Activated T-helper 1 cell treated with anti-CD3 and anti-CD28 coated beads, Interleukin-2, amount 50 U/mL, for 16 hours (primary cell): ENCODE results near the gene SYNPO.

Experiments
- DNase-seq, 2 donors: peaks; one replicate each; pipeline ENCODE4 v3.0.0-alpha.2; 2020; ENCODE audit warnings: low read depth in 1 of 2, low spot score in 1 of 2

The SYNPO gene, protein sequence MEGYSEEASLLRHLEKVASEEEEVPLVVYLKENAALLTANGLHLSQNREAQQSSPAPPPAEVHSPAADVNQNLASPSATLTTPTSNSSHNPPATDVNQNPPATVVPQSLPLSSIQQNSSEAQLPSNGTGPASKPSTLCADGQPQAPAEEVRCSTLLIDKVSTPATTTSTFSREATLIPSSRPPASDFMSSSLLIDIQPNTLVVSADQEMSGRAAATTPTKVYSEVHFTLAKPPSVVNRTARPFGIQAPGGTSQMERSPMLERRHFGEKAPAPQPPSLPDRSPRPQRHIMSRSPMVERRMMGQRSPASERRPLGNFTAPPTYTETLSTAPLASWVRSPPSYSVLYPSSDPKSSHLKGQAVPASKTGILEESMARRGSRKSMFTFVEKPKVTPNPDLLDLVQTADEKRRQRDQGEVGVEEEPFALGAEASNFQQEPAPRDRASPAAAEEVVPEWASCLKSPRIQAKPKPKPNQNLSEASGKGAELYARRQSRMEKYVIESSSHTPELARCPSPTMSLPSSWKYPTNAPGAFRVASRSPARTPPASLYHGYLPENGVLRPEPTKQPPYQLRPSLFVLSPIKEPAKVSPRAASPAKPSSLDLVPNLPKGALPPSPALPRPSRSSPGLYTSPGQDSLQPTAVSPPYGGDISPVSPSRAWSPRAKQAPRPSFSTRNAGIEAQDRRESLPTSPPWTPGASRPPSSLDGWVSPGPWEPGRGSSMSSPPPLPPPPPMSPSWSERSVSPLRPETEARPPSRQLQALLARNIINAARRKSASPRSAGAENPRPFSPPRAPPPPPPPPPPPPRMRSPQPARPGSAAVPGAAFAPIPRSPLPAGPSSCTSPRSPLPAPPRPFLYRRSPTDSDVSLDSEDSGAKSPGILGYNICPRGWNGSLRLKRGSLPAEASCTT

GRCh38 chr5:150640311-150641005, at the start of gene SYNPO:
Gene SYNPO (plus strand): TSS chr5:150640660. CDS start chr5:150648276, 7,616 bp downstream.
- DNase-seq: no peak

DNA sequence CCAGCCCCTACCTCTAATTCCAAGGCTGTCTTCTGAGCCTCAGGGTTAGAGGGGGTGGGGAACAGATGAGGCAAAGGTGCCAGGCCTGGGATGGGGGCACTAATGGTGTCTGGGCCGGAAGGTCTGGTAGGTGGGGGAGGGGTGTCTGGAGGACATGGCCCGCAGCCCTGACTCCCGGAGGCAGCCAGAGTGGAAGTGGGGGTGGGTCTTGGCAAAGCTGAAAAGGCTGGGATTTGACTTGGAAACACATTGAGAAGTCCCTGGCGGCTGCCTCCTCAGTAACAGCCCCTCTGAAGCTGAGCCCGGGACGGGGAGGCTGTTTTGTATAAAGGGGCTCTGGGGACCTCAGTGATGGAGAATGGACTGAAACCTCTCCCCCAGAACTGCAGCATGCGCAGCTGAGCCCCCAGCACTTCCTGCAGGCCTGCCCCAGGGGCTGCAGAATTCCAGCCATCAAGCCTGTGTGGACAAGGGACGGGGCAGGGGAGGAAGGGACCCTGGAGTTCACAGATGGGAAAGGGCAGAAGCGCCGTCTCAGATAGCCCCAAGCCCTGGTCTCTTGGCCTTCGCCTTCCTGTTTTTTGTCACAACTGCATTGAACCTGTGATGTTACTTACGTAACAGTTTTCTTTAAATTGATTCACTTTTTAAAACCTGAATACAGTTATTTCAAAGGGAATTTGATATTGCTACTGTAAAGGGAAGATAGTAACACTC, 49.3 kb upstream of the SYNPO start:
- no peak for DNase-seq

DNA sequence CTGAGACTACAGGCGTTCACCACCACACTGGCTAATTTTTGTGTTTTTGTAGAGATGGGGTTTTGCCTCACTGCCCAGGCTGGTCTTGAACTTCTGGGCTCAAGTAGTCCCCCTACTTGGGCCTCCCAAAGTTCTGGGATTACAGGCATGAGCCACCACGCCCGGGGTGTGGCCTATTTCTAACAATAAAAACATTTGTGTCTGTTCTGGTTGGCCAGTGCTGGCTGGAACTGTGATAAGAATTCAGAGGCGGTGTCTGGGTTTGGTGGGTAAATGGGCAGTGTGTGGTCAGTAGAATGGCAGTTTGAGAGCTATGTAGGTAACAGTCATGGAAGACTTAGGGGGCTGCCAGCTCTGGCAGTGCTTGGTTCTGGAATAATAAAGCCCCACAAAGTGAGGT, 46.9 kb upstream of the SYNPO start:
- DNase-seq: no peak

GRCh38 chr5:150593996-150594395, 46.5 kb upstream of the SYNPO start:
- DNase-seq: no peak

- DNase-seq: no peak
Observed at GRCh38 chr5:150595466-150596031, 44.9 kb upstream of the SYNPO start.

DNA sequence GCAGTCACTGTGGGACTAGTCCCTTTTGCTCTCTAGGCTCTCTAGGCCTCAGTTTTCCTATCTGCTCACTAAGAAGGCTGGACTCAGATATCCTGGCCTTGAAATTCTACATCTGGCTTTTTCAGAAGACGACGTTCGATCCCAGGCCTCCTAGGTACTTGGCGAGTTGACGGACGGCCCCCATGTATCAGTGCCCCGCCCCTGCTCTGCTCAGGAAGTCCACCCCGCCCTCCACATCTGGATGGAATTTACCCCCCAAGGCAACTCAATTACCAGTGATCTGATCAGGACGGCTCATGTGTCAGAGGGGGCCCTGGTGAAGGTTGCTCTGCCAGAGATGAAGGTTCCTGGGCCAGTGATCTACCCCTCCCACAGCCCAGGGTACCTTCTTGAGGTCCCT, 44.1 kb upstream of the SYNPO start:
- no peak for DNase-seq

- no peak for DNase-seq
Observed at GRCh38 chr5:150596826-150597225, 43.6 kb upstream of the SYNPO start.

DNA sequence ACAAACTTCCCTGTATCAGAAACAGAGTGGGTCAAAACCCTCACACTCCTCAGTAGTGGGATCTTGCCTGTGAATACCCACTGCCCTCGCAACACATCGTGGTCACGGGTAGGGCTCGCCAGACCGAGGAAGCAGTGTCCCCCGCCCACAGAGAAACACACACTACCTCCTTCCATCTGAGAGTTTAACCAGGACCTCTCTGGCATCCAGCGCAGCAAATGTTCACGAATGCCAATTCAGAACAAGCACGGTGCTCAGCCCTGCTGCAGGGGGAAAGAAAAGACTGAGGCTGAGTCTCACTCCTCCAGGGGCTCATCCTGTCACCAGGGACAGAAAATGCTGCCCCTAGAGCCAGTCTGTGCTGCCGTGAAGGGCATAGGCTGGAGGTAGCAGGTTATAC, 42.5 kb upstream of the SYNPO start:
- DNase-seq: no peak

DNA sequence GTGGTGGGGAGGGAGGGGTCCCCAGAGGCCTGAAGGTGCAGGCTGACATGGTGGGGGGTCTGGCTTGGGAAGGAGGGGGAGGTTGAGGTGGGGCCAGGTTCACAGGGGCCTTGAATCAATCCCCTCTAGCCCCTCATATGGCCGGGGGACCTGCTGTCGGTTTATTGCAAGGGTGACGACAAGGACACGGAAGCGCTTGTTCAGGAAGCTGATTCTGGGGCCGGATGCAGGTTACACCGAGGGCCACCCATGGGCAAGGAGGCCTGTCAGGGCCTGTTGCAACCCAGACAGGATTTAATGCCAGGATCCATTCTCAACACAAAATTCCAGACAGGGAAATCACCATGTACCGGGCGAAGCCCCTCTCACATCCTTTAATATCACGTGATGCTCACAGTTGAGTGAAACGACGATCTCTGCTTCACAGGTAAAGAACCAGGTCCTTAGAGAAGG, 41.6 kb upstream of the SYNPO start:
- DNase-seq: no peak

- DNase-seq: no peak
Observed at GRCh38 chr5:150599281-150599680, 41.2 kb upstream of the SYNPO start.

DNA sequence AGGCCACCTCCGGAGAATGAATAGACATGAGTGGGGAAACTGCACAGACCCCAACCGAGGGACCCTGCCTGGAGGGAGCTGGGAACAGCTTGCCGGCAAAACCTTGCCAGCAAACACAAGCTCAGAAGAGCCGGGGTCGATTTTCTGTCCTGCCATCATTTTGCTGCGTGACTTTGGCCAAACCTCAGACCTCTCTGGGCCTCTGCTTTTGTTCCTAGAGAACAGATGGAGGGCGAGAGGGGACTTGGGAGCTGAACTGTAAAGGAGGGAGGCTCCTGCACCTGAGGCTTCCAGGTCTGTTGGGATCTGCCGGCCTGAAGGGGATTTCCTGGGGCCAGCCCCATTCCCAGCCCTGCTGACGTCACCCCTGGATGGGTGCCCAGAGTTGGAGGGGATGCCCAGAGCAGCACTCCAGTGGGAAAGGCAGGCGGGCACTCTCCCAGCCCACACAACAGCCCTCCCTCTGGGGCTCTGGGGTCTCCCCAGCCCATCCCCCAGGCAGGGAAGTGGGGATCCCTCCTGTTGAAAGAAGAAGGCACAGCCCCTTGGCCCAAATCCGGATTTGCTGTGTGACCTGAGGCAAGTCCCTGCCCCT, 40.4 kb upstream of the SYNPO start:
- no peak for DNase-seq

GRCh38 chr5:150600616-150601490, 39.6 kb upstream of the SYNPO start:
- DNase-seq: no peak

- no peak for DNase-seq
Observed at GRCh38 chr5:150601491-150602345, 38.7 kb upstream of the SYNPO start.

DNA sequence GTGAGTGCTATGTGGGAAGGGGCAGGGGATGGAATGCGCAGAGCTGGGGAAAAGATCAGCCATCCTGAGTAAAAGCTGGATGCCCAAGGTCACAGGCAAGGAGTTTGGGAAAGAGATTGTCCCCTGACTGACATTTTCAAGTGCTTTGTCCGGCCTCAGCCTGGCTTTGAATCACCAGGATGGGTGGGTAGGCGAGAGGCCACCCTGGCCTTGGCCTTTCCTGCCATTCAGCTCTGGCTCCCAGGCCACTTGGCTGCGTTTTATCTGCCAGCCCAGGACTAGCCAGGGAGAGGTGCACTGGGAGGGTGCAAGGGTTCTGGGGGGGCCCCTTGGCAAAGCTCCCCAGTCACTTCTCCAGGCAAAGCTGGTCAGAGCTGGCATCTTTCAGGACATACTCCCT, 37.4 kb upstream of the SYNPO start:
- DNase-seq: no peak

GRCh38 chr5:150603491-150603890, 37.0 kb upstream of the SYNPO start:
- no peak for DNase-seq

DNA sequence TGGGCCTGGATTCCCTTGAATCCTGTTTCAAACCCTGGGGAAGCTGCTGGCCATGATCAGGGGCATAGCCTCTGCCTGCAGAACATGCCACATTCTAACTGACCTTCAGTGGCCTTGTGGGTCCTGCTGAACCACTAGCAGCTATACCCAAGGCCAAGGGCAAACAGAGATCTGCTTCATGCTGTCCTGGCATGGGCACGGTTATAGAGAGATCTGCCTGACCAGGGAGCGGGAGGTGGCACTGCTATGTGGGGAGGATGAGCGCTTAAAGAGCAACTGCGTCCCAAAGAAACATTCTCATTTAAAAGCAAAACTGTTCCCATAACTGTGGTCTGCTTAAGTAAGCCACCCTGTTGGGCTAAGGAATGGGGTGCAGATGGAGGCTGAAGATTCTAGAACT, 36.5 kb upstream of the SYNPO start:
- DNase-seq: no peak

DNA sequence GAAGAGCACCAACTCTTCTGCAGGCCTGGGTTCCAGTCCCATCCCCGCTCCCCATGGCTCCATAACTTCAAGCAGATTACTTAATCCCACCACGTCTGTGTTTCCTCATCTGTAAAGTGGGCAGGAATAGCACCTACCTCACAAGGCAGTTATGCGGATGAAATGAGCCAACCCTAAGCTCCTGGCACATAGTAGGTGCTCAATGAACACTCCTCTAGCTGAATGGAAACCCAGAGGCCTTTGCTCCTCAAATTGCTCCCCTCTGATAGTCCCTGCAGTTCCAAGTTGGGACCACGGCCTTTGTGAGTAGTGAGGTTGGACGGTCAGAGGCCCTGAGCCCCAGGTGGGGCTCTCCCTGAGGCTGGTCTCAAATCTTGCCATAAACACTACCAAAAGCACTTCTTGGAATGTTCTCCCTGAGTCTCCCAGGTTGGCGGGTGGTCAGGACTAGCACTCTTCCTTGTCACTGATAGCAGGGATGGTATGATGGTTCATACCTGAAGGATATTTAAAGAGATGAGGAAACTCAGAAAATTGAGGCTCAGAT, 35.5 kb upstream of the SYNPO start:
- DNase-seq: no peak

- no peak for DNase-seq
Observed at GRCh38 chr5:150605546-150605945, 34.9 kb upstream of the SYNPO start.
